SK-N-SH treated with all-trans-retinoic acid at 6 μM for 48 hours (cell line): ENCODE results near the gene PTGER2.

Source experiments
- CSDC2 ChIP-seq: fragments of 250-450 bp; sonication (Bioruptor Pico); IDR thresholded peaks from 2 replicates; pipeline ENCODE4 v1.5.0; 2020; ENCODE audit warnings: mild to moderate bottlenecking, moderate library complexity
- ISL1 ChIP-seq: fragments of 250-450 bp; sonication (Bioruptor Pico); IDR thresholded peaks from 2 replicates; pipeline ENCODE4 v2.1.2; 2022; ENCODE audit warnings: mild to moderate bottlenecking, moderate library complexity
- OSR1 ChIP-seq: fragments of 250-450 bp; sonication (Bioruptor Pico); IDR thresholded peaks from 2 replicates; pipeline ENCODE4 v1.8.0; 2022; ENCODE audit warnings: moderate library complexity, mild to moderate bottlenecking, inconsistent platforms
- RARB ChIP-seq: fragments of 250-450 bp; sonication (Bioruptor Pico); IDR thresholded peaks from 2 replicates; pipeline ENCODE4 v1.8.0; 2021; ENCODE audit warnings: mild to moderate bottlenecking, moderate library complexity
- TOX ChIP-seq: fragments of 250-450 bp; sonication (Bioruptor Pico); IDR thresholded peaks from 2 replicates; pipeline ENCODE4 v1.8.0; 2021; ENCODE audit warnings: mild to moderate bottlenecking, moderate library complexity, borderline replicate concordance
- ZC3H10 ChIP-seq: fragments of 250-450 bp; sonication (Bioruptor Pico); IDR thresholded peaks from 2 replicates; pipeline ENCODE4 v1.5.1; 2021; ENCODE audit warnings: mild to moderate bottlenecking, moderate library complexity
- ZNF70 ChIP-seq: fragments of 450-650 bp; formaldehyde crosslinking; IDR thresholded peaks from 2 replicates; pipeline ENCODE4 v1.5.0; 2020; ENCODE audit warnings: mild to moderate bottlenecking, moderate library complexity
- TF ChIP-seq, protein P1 (sequence below): fragments of 250-450 bp; sonication (Bioruptor Pico); IDR thresholded peaks from 2 replicates; pipeline ENCODE4 v1.8.0; 2021; ENCODE audit warnings: low read depth, mild to moderate bottlenecking, moderate library complexity, borderline replicate concordance
- TF ChIP-seq, protein P2 (sequence below): fragments of 250-450 bp; sonication (Bioruptor Pico); IDR thresholded peaks from 2 replicates; pipeline ENCODE4 v1.5.0; 2020; ENCODE audit warnings: mild to moderate bottlenecking, moderate library complexity
- TF ChIP-seq, protein P3 (sequence below): fragments of 250-450 bp; sonication (Bioruptor Pico); IDR thresholded peaks from 2 replicates; pipeline ENCODE4 v1.5.1; 2020; ENCODE audit warnings: low read depth, mild to moderate bottlenecking, moderate library complexity

DNA sequence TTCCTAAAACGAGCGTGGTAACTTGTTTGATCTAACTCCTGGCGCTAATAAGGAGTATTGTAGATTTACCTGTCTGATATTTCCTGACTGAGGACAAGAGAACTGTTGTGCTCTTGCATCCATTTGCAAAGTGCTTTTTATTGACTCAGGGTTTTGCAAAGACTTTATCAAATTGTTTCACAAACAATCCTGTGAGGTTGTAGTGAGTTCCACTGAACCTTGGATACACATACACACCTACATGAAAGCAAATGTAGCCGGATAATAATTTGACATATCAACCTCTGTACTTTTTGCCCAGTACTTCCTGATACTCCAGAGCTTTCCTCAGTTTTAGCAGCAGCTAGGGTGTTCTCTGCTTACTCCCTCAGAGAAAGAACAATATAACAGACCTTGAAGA, 6.7 kb upstream of the PTGER2 start:
- TF ChIP-seq CSDC2 (CRISPR knock-in tag) (no peak), TOX (CRISPR knock-in tag) (no peak), OSR1 (CRISPR knock-in tag) (no peak), ISL1 (CRISPR knock-in tag) (no peak), ZC3H10 (CRISPR knock-in tag) (no peak), ZNF70 (CRISPR knock-in tag) (no peak), RARB (no peak)
- TF ChIP-seq, protein P1, sequence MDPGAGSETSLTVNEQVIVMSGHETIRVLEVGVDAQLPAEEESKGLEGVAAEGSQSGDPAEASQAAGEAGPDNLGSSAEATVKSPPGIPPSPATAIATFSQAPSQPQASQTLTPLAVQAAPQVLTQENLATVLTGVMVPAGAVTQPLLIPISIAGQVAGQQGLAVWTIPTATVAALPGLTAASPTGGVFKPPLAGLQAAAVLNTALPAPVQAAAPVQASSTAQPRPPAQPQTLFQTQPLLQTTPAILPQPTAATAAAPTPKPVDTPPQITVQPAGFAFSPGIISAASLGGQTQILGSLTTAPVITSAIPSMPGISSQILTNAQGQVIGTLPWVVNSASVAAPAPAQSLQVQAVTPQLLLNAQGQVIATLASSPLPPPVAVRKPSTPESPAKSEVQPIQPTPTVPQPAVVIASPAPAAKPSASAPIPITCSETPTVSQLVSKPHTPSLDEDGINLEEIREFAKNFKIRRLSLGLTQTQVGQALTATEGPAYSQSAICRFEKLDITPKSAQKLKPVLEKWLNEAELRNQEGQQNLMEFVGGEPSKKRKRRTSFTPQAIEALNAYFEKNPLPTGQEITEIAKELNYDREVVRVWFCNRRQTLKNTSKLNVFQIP (CRISPR knock-in tag): no peak
- TF ChIP-seq, protein P2, sequence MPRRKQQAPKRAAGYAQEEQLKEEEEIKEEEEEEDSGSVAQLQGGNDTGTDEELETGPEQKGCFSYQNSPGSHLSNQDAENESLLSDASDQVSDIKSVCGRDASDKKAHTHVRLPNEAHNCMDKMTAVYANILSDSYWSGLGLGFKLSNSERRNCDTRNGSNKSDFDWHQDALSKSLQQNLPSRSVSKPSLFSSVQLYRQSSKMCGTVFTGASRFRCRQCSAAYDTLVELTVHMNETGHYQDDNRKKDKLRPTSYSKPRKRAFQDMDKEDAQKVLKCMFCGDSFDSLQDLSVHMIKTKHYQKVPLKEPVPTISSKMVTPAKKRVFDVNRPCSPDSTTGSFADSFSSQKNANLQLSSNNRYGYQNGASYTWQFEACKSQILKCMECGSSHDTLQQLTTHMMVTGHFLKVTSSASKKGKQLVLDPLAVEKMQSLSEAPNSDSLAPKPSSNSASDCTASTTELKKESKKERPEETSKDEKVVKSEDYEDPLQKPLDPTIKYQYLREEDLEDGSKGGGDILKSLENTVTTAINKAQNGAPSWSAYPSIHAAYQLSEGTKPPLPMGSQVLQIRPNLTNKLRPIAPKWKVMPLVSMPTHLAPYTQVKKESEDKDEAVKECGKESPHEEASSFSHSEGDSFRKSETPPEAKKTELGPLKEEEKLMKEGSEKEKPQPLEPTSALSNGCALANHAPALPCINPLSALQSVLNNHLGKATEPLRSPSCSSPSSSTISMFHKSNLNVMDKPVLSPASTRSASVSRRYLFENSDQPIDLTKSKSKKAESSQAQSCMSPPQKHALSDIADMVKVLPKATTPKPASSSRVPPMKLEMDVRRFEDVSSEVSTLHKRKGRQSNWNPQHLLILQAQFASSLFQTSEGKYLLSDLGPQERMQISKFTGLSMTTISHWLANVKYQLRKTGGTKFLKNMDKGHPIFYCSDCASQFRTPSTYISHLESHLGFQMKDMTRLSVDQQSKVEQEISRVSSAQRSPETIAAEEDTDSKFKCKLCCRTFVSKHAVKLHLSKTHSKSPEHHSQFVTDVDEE (CRISPR knock-in tag): no peak
- TF ChIP-seq, protein P3, sequence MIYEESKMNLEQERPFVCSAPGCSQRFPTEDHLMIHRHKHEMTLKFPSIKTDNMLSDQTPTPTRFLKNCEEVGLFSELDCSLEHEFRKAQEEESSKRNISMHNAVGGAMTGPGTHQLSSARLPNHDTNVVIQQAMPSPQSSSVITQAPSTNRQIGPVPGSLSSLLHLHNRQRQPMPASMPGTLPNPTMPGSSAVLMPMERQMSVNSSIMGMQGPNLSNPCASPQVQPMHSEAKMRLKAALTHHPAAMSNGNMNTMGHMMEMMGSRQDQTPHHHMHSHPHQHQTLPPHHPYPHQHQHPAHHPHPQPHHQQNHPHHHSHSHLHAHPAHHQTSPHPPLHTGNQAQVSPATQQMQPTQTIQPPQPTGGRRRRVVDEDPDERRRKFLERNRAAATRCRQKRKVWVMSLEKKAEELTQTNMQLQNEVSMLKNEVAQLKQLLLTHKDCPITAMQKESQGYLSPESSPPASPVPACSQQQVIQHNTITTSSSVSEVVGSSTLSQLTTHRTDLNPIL (CRISPR knock-in tag): no peak
